Neuronal stem cell (in vitro differentiated cells): ENCODE measurements around the gene PACS2.
A peak's percentile ranks its signal among the peaks of the same experiment; 100 is the strongest.

Experiments used
- DNase-seq: peaks from one replicate; pipeline ENCODE4 v3.0.0-alpha.2; 2013; ENCODE audit warnings: low spot score
- H2AFZ ChIP-seq: one replicate; pipeline ENCODE4 v1.6.1; 2013; ENCODE audit warnings: mild to moderate bottlenecking, low read length, inconsistent platforms
- H2AK5ac ChIP-seq: 2 replicates; pipeline ENCODE4 v1.6.1; 2013; ENCODE audit warnings: low read depth, mild to moderate bottlenecking, inconsistent platforms, low read length, moderate library complexity, mixed read lengths
- H2BK120ac ChIP-seq: 2 replicates; pipeline ENCODE4 v1.6.1; 2013; ENCODE audit warnings: low read depth, mild to moderate bottlenecking, inconsistent platforms, low read length, moderate library complexity, mixed read lengths
- H2BK12ac ChIP-seq: one replicate; pipeline ENCODE4 v1.6.1; 2013; ENCODE audit warnings: low read length, inconsistent platforms
- H2BK15ac ChIP-seq: 2 replicates; pipeline ENCODE4 v1.6.1; 2013; ENCODE audit warnings: mild to moderate bottlenecking, low read length, inconsistent platforms, mixed read lengths
- H2BK5ac ChIP-seq: one replicate; pipeline ENCODE4 v1.6.1; 2013; ENCODE audit warnings: inconsistent platforms, mild to moderate bottlenecking, low read length, moderate library complexity
- H3K14ac ChIP-seq: one replicate; pipeline ENCODE4 v1.6.1; 2013; ENCODE audit warnings: low read length, inconsistent platforms
- H3K18ac ChIP-seq: 2 replicates; pipeline ENCODE4 v1.6.1; 2013; ENCODE audit warnings: low read length, inconsistent platforms
- H3K23ac ChIP-seq: 2 replicates; pipeline ENCODE4 v1.6.1; 2013; ENCODE audit warnings: low read depth, mild to moderate bottlenecking, mixed read lengths, low read length, inconsistent platforms; ENCODE audit not compliant: poor library complexity
- H3K27ac ChIP-seq: replicated peaks from 3 replicates; pipeline ENCODE4 v1.5.1; 2013; ENCODE audit warnings: low read length, inconsistent platforms
- H3K27me3 ChIP-seq, 3 experiments: 2 replicates each; pipeline ENCODE4 v1.6.1; 2013; ENCODE audit warnings: low read length in 3 of 3, mild to moderate bottlenecking in 2 of 3, inconsistent platforms in 1 of 3, low read depth in 1 of 3, mixed read lengths in 1 of 3, moderate library complexity in 1 of 3; ENCODE audit not compliant: control insufficient read depth in 3 of 3, insufficient read depth in 3 of 3
- H3K36me3 ChIP-seq, 2 donors: replicated peaks in 1 of 2; 2 replicates each; pipeline ENCODE4 v1.6.1; 2013; ENCODE audit warnings: low read length in 2 of 2; ENCODE audit not compliant: control insufficient read depth in 2 of 2, insufficient read depth in 2 of 2
- H3K4ac ChIP-seq: 2 replicates; pipeline ENCODE4 v1.6.1; 2013; ENCODE audit warnings: inconsistent platforms, mild to moderate bottlenecking, low read length, moderate library complexity
- H3K4me1 ChIP-seq, 2 donors: 1 replicate in 1 of 2; 2 replicates in 1 of 2; pipeline ENCODE4 v1.6.1; 2013; ENCODE audit warnings: low read length in 2 of 2, low read depth in 1 of 2; ENCODE audit not compliant: control insufficient read depth in 2 of 2, insufficient read depth in 1 of 2
- H3K4me2 ChIP-seq: one replicate; pipeline ENCODE4 v1.6.1; 2013; ENCODE audit warnings: mild to moderate bottlenecking, low read length, inconsistent platforms; ENCODE audit not compliant: insufficient read depth, poor library complexity, severe bottlenecking
- H3K4me3 ChIP-seq, 2 donors: 2 replicates each; pipeline ENCODE4 v1.5.1; 2013; ENCODE audit warnings: low read length in 2 of 2, mild to moderate bottlenecking in 2 of 2, inconsistent platforms in 1 of 2, moderate library complexity in 1 of 2
- H3K79me1 ChIP-seq: one replicate; pipeline ENCODE4 v1.6.1; 2013; ENCODE audit warnings: low read depth, mild to moderate bottlenecking, inconsistent platforms, low read length, moderate library complexity
- H3K9ac ChIP-seq: one replicate; pipeline ENCODE4 v1.6.1; 2013; ENCODE audit warnings: mild to moderate bottlenecking, low read depth, low read length, inconsistent platforms; ENCODE audit not compliant: poor library complexity
- H3K9me3 ChIP-seq, 2 donors: replicated peaks in 1 of 2; 2 replicates each; pipeline versions ENCODE3 to v1.6.1; 2013; ENCODE audit warnings: low read length in 2 of 2, mild to moderate bottlenecking in 2 of 2, inconsistent platforms in 1 of 2, low read depth in 1 of 2, mixed read lengths in 1 of 2, moderate library complexity in 1 of 2; ENCODE audit not compliant: control insufficient read depth in 2 of 2, insufficient read depth in 1 of 2
- H4K8ac ChIP-seq: one replicate; pipeline ENCODE4 v1.6.1; 2013; ENCODE audit warnings: low read depth, mild to moderate bottlenecking, inconsistent platforms, low read length, moderate library complexity
- H4K91ac ChIP-seq: one replicate; pipeline ENCODE4 v1.6.1; 2013; ENCODE audit warnings: low read length, low read depth, mild to moderate bottlenecking, inconsistent platforms; ENCODE audit not compliant: poor library complexity
- WGBS, 2 donors: extraction: QIAGEN DNeasy Blood & Tissue Kit; methylation state at CpG; one replicate each; pipeline ENCODE4 v1.1.7; 2013; ENCODE audit warnings: missing lambda C conversion rate in 2 of 2, mixed read lengths in 1 of 2; ENCODE audit not compliant: insufficient read length in 2 of 2, insufficient replicate concordance in 1 of 2; ENCODE audit errors: extremely low coverage in 2 of 2; 5-methylcytosine and 5-hydroxymethylcytosine counted together

The PACS2 gene

GRCh38 chr14:105388110-105388951 is 73.8 kb downstream of the PACS2 start:
- Histone ChIP-seq H3K4me2 (no peak overlapping the region), H2BK15ac (no peak overlapping the region), H3K27ac (no peak overlapping the region), H3K36me3 (peaks cover 7 to 51% of the 10 kb centered on the region in 2 donors), H2AK5ac (no peak overlapping the region), H3K4me1 (no peaks in the 10 kb centered on the region), H2BK5ac (peak overlapping the region; percentile 66), H3K9ac (no peak overlapping the region), H2AFZ (no peak overlapping the region), H2BK12ac (no peak overlapping the region), H3K4ac (no peak overlapping the region), H3K4me3 (no peak overlapping the region), H3K79me1 (peaks cover 7% of the 10 kb centered on the region), H3K23ac (no peak overlapping the region), H3K14ac (peak overlapping the region; percentile 44), H4K91ac (no peak overlapping the region), H2BK120ac (peak overlapping the region; percentile 61), H3K18ac (no peak overlapping the region), H3K27me3 (no peaks in the 10 kb centered on the region), H4K8ac (no peak overlapping the region), H3K9me3 (no peaks in the 10 kb centered on the region)
- no CpG with 5 or more reads among the region's 25 CpGs for WGBS, 2 donors
- DNase-seq = no peak

GRCh38 chr14:105388976-105389375 is 74.4 kb downstream of the PACS2 start:
- peak overlapping the region; percentile 61 for H2BK120ac ChIP-seq
- H3K4me3 ChIP-seq = no peak overlapping the region
- H3K4me1 ChIP-seq = no peaks in the 10 kb centered on the region
- peak overlapping the region; percentile 22 for H2BK12ac ChIP-seq
- DNase-seq = no peak
- H2BK15ac ChIP-seq = no peak overlapping the region
- peak overlapping the region; percentile 44 for H3K14ac ChIP-seq
- no peak overlapping the region for H3K4ac ChIP-seq
- WGBS, 2 donors = no CpG with 5 or more reads among the region's 16 CpGs
- H4K8ac ChIP-seq = no peak overlapping the region
- H3K27ac ChIP-seq = no peak overlapping the region
- peaks cover 3 to 45% of the 10 kb centered on the region in 2 donors for H3K36me3 ChIP-seq
- H2BK5ac ChIP-seq = peak overlapping the region; percentile 66
- H3K23ac ChIP-seq = no peak overlapping the region
- no peak overlapping the region for H3K9ac ChIP-seq
- H4K91ac ChIP-seq = no peak overlapping the region
- no peak overlapping the region for H3K4me2 ChIP-seq
- no peak overlapping the region for H2AFZ ChIP-seq
- no peaks in the 10 kb centered on the region for H3K27me3 ChIP-seq
- no peak overlapping the region for H2AK5ac ChIP-seq
- no peaks in the 10 kb centered on the region for H3K9me3 ChIP-seq
- H3K79me1 ChIP-seq = peaks cover 6% of the 10 kb centered on the region
- peak overlapping the region; percentile 80 for H3K18ac ChIP-seq

- no peak overlapping the region for H3K9ac ChIP-seq
- peak overlapping the region; percentile 41 for H2BK12ac ChIP-seq
- H3K14ac ChIP-seq = no peak overlapping the region
- H3K4ac ChIP-seq = no peak overlapping the region
- H3K4me2 ChIP-seq = no peak overlapping the region
- H3K4me3 ChIP-seq = no peak overlapping the region
- H2AFZ ChIP-seq = no peak overlapping the region
- no peak overlapping the region for H3K27ac ChIP-seq
- H3K36me3 ChIP-seq = peaks cover 3 to 43% of the 10 kb centered on the region in 2 donors
- no peaks in the 10 kb centered on the region for H3K4me1 ChIP-seq
- no peaks in the 10 kb centered on the region for H3K9me3 ChIP-seq
- DNase-seq = no peak
- no peak overlapping the region for H4K91ac ChIP-seq
- peak overlapping the region; percentile 66 for H2BK5ac ChIP-seq
- H2AK5ac ChIP-seq = no peak overlapping the region
- WGBS, 2 donors = no CpG with 5 or more reads among the region's 12 CpGs
- no peak overlapping the region for H3K18ac ChIP-seq
- H3K79me1 ChIP-seq = peaks cover 5% of the 10 kb centered on the region
- H4K8ac ChIP-seq = no peak overlapping the region
- H2BK120ac ChIP-seq = no peak overlapping the region
- no peak overlapping the region for H3K23ac ChIP-seq
- H2BK15ac ChIP-seq = no peak overlapping the region
- H3K27me3 ChIP-seq = no peaks in the 10 kb centered on the region
Measured at GRCh38 chr14:105389534-105389933, 75.0 kb downstream of the PACS2 start.

GRCh38 chr14:105389976-105390848 is 75.7 kb downstream of the PACS2 start:
- Histone ChIP-seq H3K79me1 (peaks cover 5% of the 10 kb centered on the region), H3K4ac (no peak overlapping the region), H4K8ac (no peak overlapping the region), H3K18ac (no peak overlapping the region), H2AFZ (no peak overlapping the region), H2BK15ac (no peak overlapping the region), H2AK5ac (no peak overlapping the region), H3K9me3 (no peaks in the 10 kb centered on the region), H3K23ac (no peak overlapping the region), H3K4me2 (no peak overlapping the region), H3K14ac (no peak overlapping the region), H4K91ac (no peak overlapping the region), H3K4me1 (no peaks in the 10 kb centered on the region), H3K27ac (no peak overlapping the region), H2BK5ac (no peak overlapping the region), H2BK120ac (no peak overlapping the region), H3K27me3 (no peaks in the 10 kb centered on the region), H3K9ac (no peak overlapping the region), H3K36me3 (peaks cover 3 to 40% of the 10 kb centered on the region in 2 donors), H3K4me3 (no peak overlapping the region), H2BK12ac (peak overlapping the region; percentile 41)
- no CpG with 5 or more reads among the region's 27 CpGs for WGBS, 2 donors
- no peak for DNase-seq
